Trophoblast cell (in vitro differentiated cells and primary cell): ENCODE data around the gene APP.

ENCODE experiments used
- DNase-seq, 2 donors: peaks; one replicate each; pipeline ENCODE4 v3.0.0-alpha.2; 2016
- H2AFZ ChIP-seq: 2 replicates; pipeline ENCODE4 v1.6.1; 2013; ENCODE audit warnings: low read length, moderate library complexity, mild to moderate bottlenecking; ENCODE audit not compliant: insufficient read depth, poor library complexity
- H2AK5ac ChIP-seq: 2 replicates; pipeline ENCODE4 v1.6.1; 2013; ENCODE audit warnings: mild to moderate bottlenecking, low read length
- H2BK120ac ChIP-seq: 2 replicates; pipeline ENCODE4 v1.6.1; 2013; ENCODE audit warnings: low read length, mild to moderate bottlenecking, moderate library complexity; ENCODE audit not compliant: insufficient read depth, poor library complexity
- H2BK12ac ChIP-seq: 2 replicates; pipeline ENCODE4 v1.6.1; 2013; ENCODE audit warnings: mild to moderate bottlenecking, low read length, moderate library complexity
- H2BK5ac ChIP-seq: 2 replicates; pipeline ENCODE4 v1.6.1; 2013; ENCODE audit warnings: low read length, low read depth, moderate library complexity, mild to moderate bottlenecking; ENCODE audit not compliant: poor library complexity
- H3K14ac ChIP-seq: 2 replicates; pipeline ENCODE4 v1.6.1; 2013; ENCODE audit warnings: mild to moderate bottlenecking, low read length
- H3K18ac ChIP-seq: 2 replicates; pipeline ENCODE4 v1.6.1; 2013; ENCODE audit warnings: mild to moderate bottlenecking, low read length
- H3K23ac ChIP-seq: 2 replicates; pipeline ENCODE4 v1.6.1; 2013; ENCODE audit warnings: low read length
- H3K27ac ChIP-seq: 2 replicates; pipeline ENCODE4 v1.5.1; 2013; ENCODE audit warnings: low read depth, mild to moderate bottlenecking, inconsistent platforms, low read length, moderate library complexity
- H3K27me3 ChIP-seq: 2 replicates; pipeline ENCODE4 v1.6.1; 2013; ENCODE audit warnings: inconsistent platforms, mild to moderate bottlenecking, low read length, moderate library complexity; ENCODE audit not compliant: insufficient read depth
- H3K36me3 ChIP-seq, 2 experiments: 1 replicate in 1 of 2; 2 replicates in 1 of 2; pipeline ENCODE4 v1.6.1; 2013; ENCODE audit warnings: low read length in 2 of 2, mild to moderate bottlenecking in 2 of 2, moderate library complexity in 1 of 2; ENCODE audit not compliant: insufficient read depth in 2 of 2, control insufficient read depth in 1 of 2
- H3K4ac ChIP-seq: 2 replicates; pipeline ENCODE4 v1.6.1; 2013; ENCODE audit warnings: low read depth, mild to moderate bottlenecking, low read length, moderate library complexity
- H3K4me1 ChIP-seq, 2 experiments: 1 replicate in 1 of 2; 2 replicates in 1 of 2; pipeline ENCODE4 v1.6.1; 2013; ENCODE audit warnings: low read length in 2 of 2, mild to moderate bottlenecking in 2 of 2, moderate library complexity in 1 of 2; ENCODE audit not compliant: insufficient read depth in 2 of 2, control insufficient read depth in 1 of 2
- H3K4me2 ChIP-seq: 2 replicates; pipeline ENCODE4 v1.6.1; 2013; ENCODE audit warnings: inconsistent platforms, mild to moderate bottlenecking, low read length, moderate library complexity
- H3K4me3 ChIP-seq: 2 replicates; pipeline ENCODE4 v1.5.1; 2013; ENCODE audit warnings: mild to moderate bottlenecking, low read depth, low read length, inconsistent platforms
- H3K79me1 ChIP-seq: one replicate; pipeline ENCODE4 v1.6.1; 2013; ENCODE audit warnings: low read length
- H3K79me2 ChIP-seq: 2 replicates; pipeline ENCODE4 v1.6.1; 2013; ENCODE audit warnings: low read length, mild to moderate bottlenecking; ENCODE audit not compliant: control insufficient read depth, insufficient read depth, poor library complexity
- H3K9ac ChIP-seq: 2 replicates; pipeline ENCODE4 v1.6.1; 2013; ENCODE audit warnings: mild to moderate bottlenecking, low read length
- H3K9me3 ChIP-seq: 2 replicates; pipeline ENCODE4 v1.6.1; 2013; ENCODE audit warnings: low read depth, mild to moderate bottlenecking, control low read depth, inconsistent platforms, low read length; ENCODE audit not compliant: insufficient read depth
- H4K12ac ChIP-seq: 2 replicates; pipeline ENCODE4 v1.6.1; 2013; ENCODE audit warnings: low read depth, mild to moderate bottlenecking, low read length, moderate library complexity
- H4K8ac ChIP-seq: 2 replicates; pipeline ENCODE4 v1.6.1; 2013; ENCODE audit warnings: low read depth, mild to moderate bottlenecking, low read length, moderate library complexity
- H4K91ac ChIP-seq: one replicate; pipeline ENCODE4 v1.6.1; 2013; ENCODE audit warnings: low read depth, mild to moderate bottlenecking, low read length, moderate library complexity
- WGBS: extraction: QIAGEN DNeasy Blood & Tissue Kit; methylation state at CpG from one replicate; pipeline ENCODE4 v1.1.7; 2013; ENCODE audit warnings: missing lambda C conversion rate; ENCODE audit not compliant: insufficient read length, insufficient coverage; ENCODE audit errors: extremely low coverage; 5-methylcytosine and 5-hydroxymethylcytosine counted together

APP gene

GRCh38 chr21:25838809-25839208 lies 331.8 kb downstream of the APP start:
- Histone ChIP-seq H3K27me3 (no peaks in the 10 kb centered on the region), H2AFZ (no peak overlapping the region), H2AK5ac (no peak overlapping the region), H3K4me3 (no peak overlapping the region), H2BK5ac (no peak overlapping the region), H3K4ac (no peak overlapping the region), H2BK12ac (no peak overlapping the region), H3K79me1 (no peaks in the 10 kb centered on the region), H3K18ac (no peak overlapping the region), H3K27ac (no peak overlapping the region), H3K14ac (no peak overlapping the region), H3K23ac (no peak overlapping the region), H3K79me2 (no peaks in the 10 kb centered on the region), H4K8ac (no peak overlapping the region), H4K91ac (no peak overlapping the region), H3K4me2 (no peak overlapping the region), H4K12ac (no peak overlapping the region), H3K9me3 (peaks cover 1% of the 10 kb centered on the region), H2BK120ac (no peak overlapping the region), H3K9ac (no peak overlapping the region), H3K4me1 (no peaks in the 10 kb centered on the region), H3K36me3 (no peaks in the 10 kb centered on the region)
- WGBS = no CpG with 5 or more reads among the region's 4 CpGs
- DNase-seq = no peak

GRCh38 chr21:25837533-25838265 lies 332.9 kb downstream of the APP start:
- Histone ChIP-seq H2BK120ac (no peak overlapping the region), H3K9me3 (peaks cover 4% of the 10 kb centered on the region), H3K4me2 (no peak overlapping the region), H4K91ac (no peak overlapping the region), H4K8ac (no peak overlapping the region), H3K27me3 (no peaks in the 10 kb centered on the region), H3K79me1 (no peaks in the 10 kb centered on the region), H3K79me2 (no peaks in the 10 kb centered on the region), H2BK12ac (no peak overlapping the region), H3K18ac (no peak overlapping the region), H2AFZ (no peak overlapping the region), H2BK5ac (no peak overlapping the region), H4K12ac (no peak overlapping the region), H2AK5ac (no peak overlapping the region), H3K9ac (no peak overlapping the region), H3K14ac (no peak overlapping the region), H3K4me1 (no peaks in the 10 kb centered on the region), H3K4me3 (no peak overlapping the region), H3K27ac (no peak overlapping the region), H3K4ac (no peak overlapping the region), H3K36me3 (no peaks in the 10 kb centered on the region), H3K23ac (no peak overlapping the region)
- WGBS = no CpG with 5 or more reads among the region's 4 CpGs
- DNase-seq = no peak

- Histone ChIP-seq H3K4ac (no peak overlapping the region), H2AK5ac (no peak overlapping the region), H2BK120ac (no peak overlapping the region), H2AFZ (no peak overlapping the region), H3K4me3 (no peak overlapping the region), H3K79me2 (no peaks in the 10 kb centered on the region), H3K9ac (no peak overlapping the region), H2BK5ac (no peak overlapping the region), H3K14ac (no peak overlapping the region), H3K4me2 (no peak overlapping the region), H3K9me3 (peaks cover 4% of the 10 kb centered on the region), H2BK12ac (no peak overlapping the region), H4K91ac (no peak overlapping the region), H3K4me1 (no peaks in the 10 kb centered on the region), H3K79me1 (no peaks in the 10 kb centered on the region), H3K27me3 (no peaks in the 10 kb centered on the region), H3K23ac (no peak overlapping the region), H3K36me3 (no peaks in the 10 kb centered on the region), H3K18ac (no peak overlapping the region), H4K8ac (no peak overlapping the region), H3K27ac (no peak overlapping the region), H4K12ac (no peak overlapping the region)
- DNase-seq = no peak
- no CpG with 5 or more reads among the region's 2 CpGs for WGBS
These were observed 334.2 kb downstream of the APP start for GRCh38 chr21:25836396-25836795.

GRCh38 chr21:25834381-25834780 lies 336.2 kb downstream of the APP start:
- no peak overlapping the region for H3K9ac ChIP-seq
- H3K18ac ChIP-seq = no peak overlapping the region
- peaks cover 4% of the 10 kb centered on the region for H3K9me3 ChIP-seq
- no peaks in the 10 kb centered on the region for H3K27me3 ChIP-seq
- H3K4ac ChIP-seq = no peak overlapping the region
- H3K14ac ChIP-seq = no peak overlapping the region
- no peak overlapping the region for H3K4me3 ChIP-seq
- no peak overlapping the region for H2BK120ac ChIP-seq
- no peaks in the 10 kb centered on the region for H3K4me1 ChIP-seq
- no peak overlapping the region for H3K4me2 ChIP-seq
- no peak overlapping the region for H2AK5ac ChIP-seq
- H3K23ac ChIP-seq = no peak overlapping the region
- no peak overlapping the region for H4K12ac ChIP-seq
- no peaks in the 10 kb centered on the region for H3K36me3 ChIP-seq
- WGBS = no CpG with 5 or more reads among the region's 3 CpGs
- H4K8ac ChIP-seq = no peak overlapping the region
- no peak overlapping the region for H2AFZ ChIP-seq
- H3K27ac ChIP-seq = no peak overlapping the region
- no peaks in the 10 kb centered on the region for H3K79me2 ChIP-seq
- no peaks in the 10 kb centered on the region for H3K79me1 ChIP-seq
- H4K91ac ChIP-seq = no peak overlapping the region
- H2BK12ac ChIP-seq = no peak overlapping the region
- DNase-seq = no peak
- H2BK5ac ChIP-seq = no peak overlapping the region
